GM19328 (cell line): ENCODE measurements around the gene TUBA3D.
"Not testable (repeated sequence)": the region's sequence is repeated elsewhere in the genome, so short reads cannot be mapped to it uniquely, and the experiment has no call there.

Experiments used
- ATAC-seq: cut with Tn5 transposase; IDR thresholded peaks from one replicate; pipeline ENCODE4 v1.9.1; 2021; ENCODE audit warnings: mild to moderate bottlenecking, moderate library complexity; ENCODE audit not compliant: unreplicated experiment

The TUBA3D gene

DNA sequence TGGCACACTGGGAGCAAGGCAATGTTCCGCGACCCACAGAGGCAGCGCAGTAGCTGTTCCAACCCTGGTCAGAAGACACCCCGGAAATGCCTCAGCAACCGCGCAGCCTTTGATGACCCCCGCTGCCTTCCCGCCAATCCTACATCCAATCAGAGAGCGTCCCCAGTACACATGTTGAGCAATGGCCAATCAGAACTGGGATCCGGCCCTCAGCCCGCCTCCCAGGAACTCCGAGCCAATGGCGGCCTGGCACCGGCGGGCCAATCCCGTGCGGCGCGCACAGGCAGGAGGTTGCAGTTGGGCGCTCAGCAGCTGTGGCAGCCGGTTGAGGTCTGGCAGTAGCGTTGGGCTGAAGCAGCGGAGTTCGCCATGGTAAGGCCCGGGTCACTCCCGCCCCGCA lies at the start of gene TUBA3D:
TUBA3D (plus strand) TSS at position 289 of the 400 bp plus-strand sequence; CDS start at position 370, 81 bp downstream.
- ATAC-seq = no peak

DNA sequence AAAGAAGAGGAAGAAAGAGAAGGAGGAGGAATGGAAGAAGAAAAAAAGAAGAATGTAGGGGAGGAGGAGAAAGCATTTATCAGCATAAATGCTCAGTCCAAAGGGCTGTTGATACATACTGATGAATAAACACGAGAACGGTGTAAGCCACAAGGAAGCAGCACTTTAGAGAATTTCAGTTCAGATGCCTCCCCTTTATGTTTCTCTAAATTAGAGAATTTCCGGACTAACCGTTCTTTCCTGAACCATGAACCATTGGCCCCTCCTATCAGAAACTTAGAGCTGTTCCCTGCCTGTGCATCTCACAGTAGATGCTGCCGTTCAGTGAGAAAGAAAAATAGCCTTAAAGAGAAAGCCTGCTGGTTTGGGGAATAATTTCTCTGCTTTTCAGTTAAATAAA lies 49.2 kb upstream of the TUBA3D start:
- no peak for ATAC-seq

DNA sequence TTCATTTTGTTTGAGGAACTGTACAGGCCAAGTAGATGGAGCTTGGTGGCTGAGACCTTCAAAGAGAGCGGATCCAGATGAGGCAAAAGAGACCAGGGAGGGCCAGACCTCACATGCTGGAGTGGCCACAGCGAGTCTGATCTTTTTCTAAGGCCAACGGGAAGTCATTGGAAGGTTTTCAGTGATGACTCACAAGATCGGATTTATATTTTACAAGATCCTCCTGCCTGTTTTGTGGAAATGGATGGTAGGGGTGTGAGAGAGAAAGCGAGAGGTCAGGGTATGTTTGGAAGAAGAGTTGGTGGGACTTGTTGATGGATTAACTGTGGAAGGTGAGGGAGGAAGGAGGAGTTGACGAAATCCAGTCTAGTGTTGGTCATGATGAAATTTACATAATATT lies 44.6 kb upstream of the TUBA3D start:
- ATAC-seq = no peak

DNA sequence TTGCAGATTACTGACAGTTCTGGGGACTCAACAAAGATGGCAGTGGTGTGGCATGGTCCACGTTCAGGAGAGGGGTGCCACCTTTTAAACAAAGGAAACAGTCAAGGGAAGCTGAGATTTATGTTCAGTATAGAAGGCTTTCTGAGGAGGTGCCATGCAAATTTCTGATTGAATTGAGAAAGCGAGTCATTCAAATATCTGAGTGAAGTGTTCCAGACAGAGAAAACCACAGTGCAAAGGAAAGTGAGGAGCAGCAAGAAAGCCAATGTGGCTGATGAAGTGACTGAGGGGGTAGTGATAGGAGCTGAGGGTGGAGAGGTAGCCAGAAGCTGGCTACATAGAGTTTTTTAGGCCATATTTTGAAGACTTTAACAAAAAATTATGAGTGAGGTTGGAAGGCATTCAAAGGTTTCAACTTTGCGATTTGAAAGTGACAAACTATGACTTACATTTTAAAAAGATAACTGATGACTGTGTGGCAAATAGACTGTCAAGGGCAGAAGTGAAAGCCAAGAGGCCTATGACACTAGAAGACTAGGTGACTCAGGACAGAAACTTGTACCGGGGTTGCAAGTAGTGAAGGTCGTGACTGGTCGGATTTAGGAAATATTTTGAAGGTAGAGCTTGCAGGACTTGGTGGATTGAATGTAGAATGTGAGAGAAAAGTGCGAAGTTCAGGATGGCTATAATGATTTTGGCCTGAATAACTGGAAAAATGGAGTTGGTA lies 35.0 kb upstream of the TUBA3D start:
- ATAC-seq = not testable (repeated sequence)

DNA sequence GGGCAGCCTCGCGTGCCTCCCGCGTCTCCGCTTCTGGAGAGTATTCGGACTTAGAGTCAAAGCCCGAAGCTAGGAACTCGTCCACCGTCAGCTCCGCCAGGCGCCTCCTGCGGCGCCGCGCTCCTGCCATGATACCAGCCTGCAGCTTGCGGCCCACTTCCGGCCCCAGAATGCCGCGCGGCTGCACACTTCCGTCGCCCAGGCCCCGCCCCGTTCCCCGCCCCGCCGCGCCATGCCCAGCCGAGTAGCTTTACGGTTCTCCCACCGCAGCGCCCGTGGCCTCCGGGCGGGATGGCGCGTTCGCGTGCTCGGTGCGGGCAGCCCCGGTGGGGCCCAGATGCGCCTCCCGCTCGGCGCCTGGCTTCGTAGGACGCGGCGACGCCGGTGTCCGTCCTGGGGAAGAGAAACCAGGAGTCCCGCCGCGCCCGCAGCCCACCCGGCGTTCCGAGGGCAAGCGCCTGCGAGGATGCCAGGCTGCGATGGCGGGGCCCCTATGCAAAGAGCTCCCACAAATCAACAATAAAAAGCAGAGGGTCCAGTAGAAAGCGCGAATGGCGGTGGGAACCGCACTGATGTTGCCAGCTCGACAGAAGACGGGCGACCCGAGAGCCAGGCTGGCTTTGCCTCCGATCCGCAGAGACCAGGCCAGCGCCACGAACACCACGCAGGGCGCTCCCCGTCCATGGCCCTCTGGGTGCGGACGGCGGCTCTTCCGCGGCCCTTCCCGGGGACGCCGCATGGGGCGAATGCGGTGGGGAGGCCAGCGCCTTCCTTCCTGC lies 31.0 kb upstream of the TUBA3D start:
- not testable (repeated sequence) for ATAC-seq

DNA sequence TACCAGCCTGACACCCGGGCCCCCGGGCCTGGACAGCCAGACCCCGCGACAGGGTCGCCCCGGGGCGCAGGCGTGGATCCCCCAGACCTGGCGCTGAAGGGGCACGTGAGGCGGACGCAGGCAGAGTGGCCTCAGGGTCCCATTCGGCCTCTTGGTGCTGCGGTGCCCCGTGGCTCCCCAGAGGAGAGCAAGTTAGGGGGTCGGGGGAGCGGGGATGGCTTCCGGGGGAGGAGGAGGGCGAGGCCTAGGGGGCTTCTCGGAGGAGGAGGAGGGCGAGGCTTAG lies 30.5 kb upstream of the TUBA3D start:
- ATAC-seq = not testable (repeated sequence)

DNA sequence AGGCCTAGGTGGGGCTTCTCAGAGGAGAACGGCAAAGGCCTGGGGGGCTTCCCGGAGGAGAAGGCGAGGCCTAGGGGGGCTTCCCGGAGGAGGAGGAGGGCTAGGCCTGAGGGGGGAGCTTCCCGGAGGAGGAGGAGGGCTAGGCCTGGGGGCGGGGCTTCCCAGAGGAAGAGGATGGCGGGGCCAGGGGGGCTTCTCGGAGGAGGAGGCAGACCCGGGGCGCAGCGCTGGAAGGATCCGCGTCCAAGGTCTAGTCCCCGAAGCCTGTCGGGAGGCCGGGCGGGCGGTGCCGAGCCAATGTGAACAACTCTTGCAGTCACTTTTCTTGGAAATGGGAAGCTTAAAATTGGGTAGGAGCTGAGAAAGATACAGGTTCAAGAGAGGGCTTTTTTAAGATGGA lies 30.0 kb upstream of the TUBA3D start:
- no peak for ATAC-seq

DNA sequence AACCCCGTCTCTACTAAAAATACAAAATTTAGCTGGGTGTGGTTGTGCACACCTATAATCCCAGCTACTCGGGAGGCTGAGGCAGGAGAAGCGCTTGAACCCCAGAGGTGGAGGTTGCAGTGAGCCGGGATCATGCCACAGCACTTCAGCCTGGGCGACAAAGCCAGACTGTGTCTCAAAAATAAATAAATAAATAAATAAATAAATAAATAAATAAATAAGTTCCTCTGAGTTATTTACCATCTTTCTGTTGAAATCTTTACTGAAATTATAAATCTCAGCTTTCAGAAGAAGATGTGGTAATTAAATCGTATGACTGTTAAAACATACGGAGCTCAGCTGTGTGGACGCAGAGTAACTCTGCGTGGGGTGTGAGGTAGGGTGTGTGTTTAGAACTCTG lies 27.9 kb upstream of the TUBA3D start:
- ATAC-seq = not testable (repeated sequence)

DNA sequence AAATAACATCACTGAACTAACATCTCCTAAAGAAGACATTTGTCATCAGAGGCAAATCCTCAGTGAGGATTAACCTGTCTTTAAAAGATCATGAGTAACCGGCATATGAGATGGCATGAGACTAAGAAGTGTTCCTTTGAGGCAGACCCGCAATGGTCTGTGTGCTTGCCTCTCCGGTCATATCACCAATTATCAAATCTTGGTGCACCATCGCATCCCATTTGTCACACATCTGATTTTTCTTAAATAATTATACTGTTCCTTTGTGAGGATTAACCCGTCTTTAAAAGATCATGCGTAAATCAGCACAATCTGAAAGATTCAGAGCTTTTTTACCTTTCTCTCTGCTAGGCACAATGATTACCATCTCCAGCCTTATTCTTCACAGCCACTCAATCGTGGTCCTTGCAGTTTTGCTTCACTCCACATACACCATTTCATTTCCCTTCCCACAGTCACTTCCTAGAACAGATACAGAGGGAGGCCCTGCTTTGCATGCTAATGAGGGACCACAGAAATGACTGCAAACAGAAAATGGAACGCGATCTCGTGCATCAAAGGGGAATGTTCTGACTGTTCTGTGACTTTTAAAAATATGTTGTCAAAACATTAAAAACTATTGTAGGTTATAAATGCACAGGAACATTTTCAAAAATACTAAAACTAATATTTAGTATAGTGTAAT lies 24.5 kb upstream of the TUBA3D start:
- peak; percentile 86 for ATAC-seq

DNA sequence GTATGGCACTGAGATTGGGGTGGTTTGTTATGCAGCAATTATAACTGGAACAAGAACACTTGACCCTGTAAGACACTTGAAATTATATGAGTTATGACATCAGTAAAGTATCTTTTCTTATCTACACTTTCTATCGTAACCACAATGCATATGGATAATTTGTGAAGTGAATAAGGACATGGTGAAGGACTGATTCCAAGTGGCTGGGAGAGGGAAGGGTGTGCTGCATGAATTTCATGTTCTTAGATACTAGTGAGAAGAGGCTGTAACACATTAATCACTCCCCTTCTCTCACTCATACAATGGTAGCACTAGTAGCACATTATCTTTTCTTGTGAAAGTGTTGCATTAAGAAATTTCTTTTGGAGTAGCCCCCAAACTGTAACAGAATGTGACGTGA lies 21.0 kb upstream of the TUBA3D start:
- ATAC-seq = not testable (repeated sequence)

DNA sequence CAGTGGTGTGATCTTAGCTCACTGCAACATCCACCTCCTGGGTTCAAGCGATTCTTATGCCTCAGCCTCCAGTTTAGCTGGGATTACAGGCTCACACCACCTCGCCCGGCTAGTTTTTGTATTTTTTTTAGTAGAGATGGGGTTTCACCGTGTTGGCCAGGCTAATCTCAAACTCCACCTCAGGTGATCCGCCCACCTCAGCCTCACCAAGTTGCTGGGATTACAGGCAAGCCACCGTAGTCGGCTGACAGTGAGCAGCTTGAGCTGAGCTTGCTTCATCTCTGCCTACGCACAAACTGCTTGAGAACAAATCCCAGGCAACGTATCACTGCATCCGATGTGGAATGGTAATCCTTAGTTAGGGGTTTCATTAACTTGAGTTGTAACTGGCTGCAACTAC lies 8.2 kb upstream of the TUBA3D start:
- not testable (repeated sequence) for ATAC-seq

DNA sequence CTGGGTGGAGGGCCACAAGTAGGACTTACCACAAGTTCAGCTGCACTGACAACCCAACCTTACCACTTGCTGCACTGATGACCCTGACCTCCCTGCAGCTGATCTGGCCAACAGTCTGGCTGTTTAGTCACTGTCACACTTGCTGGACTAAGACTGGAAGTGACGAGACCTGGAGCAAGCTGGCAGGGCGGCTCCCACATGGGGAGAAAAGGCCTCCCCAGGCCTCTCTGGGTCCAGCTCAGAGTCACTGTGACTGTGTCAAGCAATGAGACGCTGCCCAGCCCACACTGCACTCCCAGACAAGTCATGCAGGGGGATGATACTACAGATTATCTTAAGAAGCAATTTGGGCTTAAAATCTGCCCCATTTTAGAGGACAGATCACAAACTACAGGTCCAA lies 5.0 kb upstream of the TUBA3D start:
- not testable (repeated sequence) for ATAC-seq

DNA sequence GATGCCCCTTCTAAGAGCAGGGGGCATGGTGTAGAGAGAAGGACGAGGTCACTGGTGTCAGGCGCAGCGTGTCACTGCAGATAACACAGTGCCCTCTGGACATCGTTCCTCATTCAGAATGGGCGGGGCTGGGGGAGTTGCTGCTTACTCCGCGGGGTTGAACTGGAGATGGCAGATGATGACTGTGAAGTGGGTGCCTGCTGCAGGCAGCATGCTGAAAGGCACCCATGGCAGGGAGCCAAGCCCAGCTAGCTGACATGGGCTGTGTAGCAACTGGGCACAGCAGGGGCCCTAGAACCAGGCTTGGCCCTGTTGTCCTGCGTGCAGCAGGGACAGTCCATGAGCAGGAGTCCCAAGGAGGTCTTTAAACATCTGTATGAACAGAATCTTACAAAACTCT lies 4.3 kb upstream of the TUBA3D start:
- ATAC-seq = not testable (repeated sequence)

DNA sequence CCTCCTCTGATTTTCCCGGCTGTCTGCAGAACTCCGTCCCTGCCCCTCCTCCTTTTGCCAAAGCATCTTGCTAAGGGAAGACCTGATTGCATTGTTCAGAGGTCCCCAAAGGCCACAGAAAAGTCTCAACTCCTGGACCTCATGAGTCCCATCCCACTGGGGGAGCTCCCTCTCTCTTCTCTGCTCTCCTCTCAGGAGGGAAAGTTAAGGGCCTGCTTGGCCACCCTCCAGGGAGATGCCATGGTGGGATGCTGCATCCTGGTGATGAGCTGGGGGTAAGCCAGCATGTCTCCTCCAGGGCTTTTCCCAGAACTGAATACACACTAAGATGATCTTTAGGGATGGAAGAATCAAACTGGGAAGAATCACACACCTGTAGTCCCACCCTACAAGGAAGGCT lies 2.7 kb upstream of the TUBA3D start:
- not testable (repeated sequence) for ATAC-seq

DNA sequence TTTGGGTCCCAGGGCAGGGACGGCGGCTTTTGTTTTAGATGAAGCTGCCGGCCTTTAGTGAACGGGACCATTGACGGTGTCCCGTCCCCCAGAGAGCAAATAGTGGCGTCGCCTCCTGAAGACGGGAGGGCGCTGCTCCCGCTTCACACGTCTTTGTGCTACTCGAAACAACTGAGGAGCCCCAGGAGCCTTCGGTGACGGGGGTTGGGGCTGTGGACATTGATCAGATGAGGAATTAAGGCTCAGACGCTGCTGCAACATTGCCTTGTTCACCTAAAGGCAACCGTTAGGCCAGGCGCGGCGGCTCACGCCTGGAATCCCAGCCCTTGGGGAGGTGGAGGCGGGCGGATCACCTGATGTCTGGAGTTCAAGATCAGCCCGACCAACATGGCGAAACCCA lies 444 bp downstream of the TUBA3D start:
- not testable (repeated sequence) for ATAC-seq

DNA sequence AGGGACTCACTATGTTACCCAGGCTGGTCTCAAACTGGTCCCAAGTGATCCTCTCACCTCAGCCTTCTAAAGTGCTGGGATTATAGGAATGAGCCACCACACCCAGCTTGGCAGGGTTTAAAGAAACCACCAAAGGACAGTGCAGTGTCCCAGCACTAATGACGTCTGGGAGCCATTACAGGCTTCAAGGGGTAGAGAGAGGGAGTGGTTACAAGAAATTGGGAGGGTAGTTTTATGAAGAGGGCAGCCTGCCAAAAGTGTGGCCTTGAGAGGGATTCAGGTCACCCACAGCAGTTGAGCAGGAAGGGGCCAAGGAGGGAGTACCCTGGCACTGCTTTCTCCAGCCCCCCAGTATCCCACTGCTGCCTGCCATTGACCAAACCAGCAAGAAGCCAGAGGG lies 1.3 kb downstream of the TUBA3D start:
- not testable (repeated sequence) for ATAC-seq

DNA sequence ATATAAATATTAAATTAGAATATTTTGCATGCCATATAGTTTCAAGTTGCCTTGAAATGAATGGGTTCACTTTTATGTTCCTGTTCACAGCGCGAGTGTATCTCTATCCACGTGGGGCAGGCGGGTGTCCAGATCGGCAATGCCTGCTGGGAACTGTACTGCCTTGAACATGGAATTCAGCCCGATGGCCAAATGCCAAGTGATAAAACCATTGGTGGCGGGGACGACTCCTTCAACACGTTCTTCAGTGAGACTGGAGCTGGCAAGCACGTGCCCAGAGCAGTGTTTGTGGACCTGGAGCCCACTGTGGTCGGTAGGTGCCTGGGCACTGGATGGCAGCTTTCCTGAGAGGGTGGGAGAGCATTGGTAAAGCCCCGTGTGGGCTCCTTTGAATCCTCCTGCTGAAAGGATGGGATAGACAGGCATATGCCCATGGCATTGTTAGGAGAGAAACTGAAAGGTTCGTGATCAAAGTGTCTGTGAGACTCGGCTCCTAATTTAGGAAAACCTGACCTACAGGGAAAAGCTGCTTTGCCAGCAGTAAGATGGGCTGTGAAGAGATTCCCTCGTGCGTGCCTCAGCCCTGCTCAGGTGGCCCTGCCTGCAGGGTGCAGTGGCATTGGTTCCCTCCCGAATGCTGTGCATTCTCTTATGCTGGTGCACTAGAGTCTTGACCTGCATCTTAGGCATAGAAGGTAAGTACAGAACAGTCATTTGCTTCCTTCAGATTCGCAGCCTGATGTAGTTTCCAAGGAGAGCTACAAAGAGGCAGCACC lies 2.3 kb downstream of the TUBA3D start:
- not testable (repeated sequence) for ATAC-seq

DNA sequence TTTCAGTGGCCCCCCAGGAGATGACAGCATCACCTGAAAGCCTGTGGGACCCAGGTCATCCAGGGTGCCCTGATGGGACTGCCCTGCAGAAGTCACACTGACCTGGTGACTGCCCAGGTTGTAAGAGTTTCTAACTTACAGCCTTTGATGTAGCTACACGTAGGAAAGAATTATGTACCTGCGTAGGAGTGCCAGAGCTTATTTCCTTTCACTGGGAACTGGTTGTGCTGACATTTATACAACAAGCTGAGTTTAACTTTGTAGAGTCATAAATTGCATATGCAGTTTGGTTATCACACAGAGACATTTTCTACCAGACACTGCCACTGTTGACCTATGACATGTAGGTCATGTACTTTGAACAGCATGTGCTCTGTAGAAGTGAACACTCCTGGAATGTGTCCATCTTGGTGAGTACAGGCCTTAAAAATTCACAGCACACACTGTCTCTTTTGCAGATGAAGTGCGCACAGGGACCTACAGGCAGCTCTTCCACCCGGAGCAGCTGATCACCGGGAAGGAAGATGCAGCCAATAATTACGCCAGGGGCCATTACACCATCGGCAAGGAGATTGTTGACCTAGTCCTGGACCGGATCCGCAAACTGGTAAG lies 3.0 kb downstream of the TUBA3D start:
- ATAC-seq = not testable (repeated sequence)

DNA sequence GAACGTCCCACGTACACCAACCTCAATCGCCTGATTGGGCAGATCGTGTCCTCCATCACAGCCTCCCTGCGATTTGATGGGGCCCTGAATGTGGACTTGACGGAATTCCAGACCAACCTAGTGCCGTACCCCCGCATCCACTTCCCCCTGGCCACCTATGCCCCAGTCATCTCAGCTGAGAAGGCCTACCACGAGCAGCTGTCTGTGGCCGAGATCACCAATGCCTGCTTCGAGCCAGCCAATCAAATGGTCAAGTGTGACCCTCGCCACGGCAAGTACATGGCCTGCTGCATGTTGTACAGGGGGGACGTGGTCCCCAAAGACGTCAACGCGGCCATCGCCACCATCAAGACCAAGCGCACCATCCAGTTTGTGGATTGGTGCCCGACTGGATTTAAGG lies 4.4 kb downstream of the TUBA3D start:
- ATAC-seq = not testable (repeated sequence)

DNA sequence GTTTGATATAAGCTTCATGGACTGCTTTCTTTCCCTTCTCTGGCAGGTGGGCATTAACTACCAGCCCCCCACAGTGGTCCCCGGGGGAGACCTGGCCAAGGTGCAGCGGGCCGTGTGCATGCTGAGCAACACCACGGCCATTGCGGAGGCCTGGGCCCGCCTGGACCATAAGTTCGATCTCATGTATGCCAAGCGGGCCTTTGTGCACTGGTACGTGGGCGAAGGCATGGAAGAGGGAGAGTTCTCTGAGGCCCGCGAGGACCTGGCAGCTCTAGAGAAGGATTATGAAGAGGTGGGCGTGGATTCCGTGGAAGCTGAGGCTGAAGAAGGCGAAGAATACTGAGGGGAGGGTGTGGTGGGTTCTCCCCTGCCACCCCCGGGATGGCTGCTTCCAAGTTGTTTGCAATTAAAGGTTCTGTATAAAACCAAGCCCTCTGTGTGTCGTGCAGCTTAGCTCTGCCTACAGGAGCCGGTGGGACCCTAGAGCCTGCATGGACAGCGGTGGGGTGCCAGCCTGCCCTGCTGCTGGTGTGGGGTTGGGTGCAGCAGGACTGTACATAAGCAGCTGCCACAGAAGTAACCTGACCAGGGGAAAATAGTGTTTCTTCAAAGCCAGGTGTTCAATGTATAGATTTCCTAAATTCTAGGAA lies 6.7 kb downstream of the TUBA3D start:
- ATAC-seq = not testable (repeated sequence)
